Measurements from ENCODE around the gene EIF4B.
A peak's percentile ranks its signal among the peaks of the same experiment; 100 is the strongest.

EIF4B gene

GRCh38 chr12:53047221-53048032, 41.2 kb downstream of the EIF4B start:
- DNase-seq: peak; percentile 40 to 82 (median 70)

DNA sequence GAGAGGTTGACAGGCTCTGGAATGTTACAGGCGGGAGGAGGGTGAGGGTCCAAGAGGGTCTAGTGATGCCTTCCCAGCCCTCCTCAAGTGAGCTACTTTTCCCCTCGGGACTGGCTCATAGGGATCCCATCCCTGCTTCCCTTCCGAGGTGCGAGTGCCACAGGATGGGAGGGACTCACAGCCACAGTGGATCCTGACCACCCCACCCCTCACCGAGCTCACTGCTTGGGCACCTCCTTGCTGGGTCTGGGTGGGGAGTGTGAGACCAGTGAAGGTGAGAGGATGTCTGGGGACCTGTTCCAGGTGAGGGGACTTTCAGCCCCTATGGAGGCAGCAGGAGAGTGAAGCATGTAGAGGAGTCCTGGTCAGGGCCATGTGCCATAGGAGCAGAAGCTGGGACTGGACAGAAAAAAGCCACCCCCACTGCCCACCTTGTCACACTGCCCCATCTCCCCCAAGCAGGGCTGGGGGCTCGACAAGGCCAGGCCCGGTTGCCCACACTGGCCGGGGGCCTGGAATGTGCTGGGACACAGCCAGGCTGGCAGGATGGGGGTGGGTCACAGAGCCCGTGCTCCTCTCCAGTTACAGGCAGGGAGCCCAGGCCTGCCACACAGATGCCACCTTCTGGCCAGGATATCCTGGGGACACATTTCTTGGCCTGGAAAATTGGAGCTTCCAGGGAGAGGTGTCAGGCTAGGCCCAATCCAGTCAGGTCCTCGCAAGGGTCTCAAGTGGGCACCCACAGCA, 42.0 kb downstream of the EIF4B start:
- DNase-seq: no peak

DNA sequence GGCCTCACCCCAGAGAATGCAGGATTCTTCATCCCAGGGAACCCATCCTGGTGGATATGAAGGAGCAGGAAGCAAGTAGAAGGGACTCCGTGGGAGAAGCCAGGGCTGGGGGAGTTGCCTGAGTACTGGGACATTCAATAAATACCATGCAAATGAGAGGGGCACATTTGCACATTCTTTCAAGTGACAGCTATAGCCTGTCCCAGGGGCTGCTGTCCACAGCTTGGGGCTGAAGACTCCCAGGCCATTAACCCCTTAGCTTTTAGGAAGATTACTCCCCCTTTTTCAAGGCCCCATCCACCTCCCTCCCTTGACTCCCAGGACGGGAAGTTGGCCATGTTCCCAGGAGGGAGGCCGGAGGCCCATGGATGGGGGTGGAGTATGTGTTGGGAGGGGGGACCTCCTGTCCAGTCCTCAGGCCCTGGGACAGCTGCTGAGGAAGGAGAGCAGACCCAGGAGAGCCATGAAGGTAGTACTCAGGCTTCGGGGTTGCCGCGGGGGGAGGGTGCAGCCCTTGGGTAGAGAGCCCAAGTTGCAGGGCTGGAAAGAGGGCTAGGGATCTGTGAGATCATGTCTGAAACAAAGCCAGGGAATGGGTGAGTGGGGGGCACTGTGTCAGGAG, 42.6 kb downstream of the EIF4B start:
- DNase-seq: no peak

DNA sequence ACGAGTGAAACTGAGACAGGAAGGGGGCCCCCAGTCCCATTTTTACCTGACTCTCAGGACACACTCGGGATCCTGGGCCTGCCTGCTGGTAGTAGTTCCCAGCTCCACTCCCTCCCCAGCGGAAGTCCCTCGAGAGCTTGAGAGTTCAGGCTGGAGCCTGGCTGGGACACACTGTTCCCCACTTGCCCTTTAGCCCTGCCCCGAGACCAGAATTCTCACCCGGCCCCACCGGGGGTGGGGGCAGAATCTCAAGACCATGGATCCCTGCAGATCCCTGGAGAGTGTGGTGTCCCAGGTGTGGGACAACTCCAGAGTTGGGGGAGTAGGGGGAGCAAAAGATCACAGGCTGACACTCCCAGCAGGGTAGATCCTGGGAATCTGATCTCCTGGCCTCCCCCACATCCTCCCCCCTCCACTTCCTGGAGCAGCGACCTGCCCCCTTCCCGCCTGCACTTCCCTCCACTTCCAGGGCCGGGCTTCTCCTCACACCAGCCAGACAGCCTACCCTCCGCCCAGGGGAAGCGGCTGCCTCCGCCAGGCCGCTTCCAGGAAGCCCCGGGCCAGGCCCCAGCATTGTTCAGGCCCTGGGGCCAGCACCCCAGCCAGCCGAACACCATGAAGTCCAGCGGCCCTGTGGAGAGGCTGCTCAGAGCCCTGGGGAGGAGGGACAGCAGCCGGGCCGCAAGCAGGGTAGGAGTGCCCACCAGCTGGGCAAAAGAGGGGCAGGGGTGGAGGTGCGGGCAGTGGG, 43.5 kb downstream of the EIF4B start, which contains the start of gene TNS2:
Gene TNS2, plus strand, starts transcription at position 495 of the 748 bp plus-strand sequence. Its CDS starts 121 bp downstream, at position 616.
- no peak for DNase-seq

- DNase-seq: no peak
These were observed 44.3 kb downstream of the EIF4B start for GRCh38 chr12:53050426-53051057.

DNA sequence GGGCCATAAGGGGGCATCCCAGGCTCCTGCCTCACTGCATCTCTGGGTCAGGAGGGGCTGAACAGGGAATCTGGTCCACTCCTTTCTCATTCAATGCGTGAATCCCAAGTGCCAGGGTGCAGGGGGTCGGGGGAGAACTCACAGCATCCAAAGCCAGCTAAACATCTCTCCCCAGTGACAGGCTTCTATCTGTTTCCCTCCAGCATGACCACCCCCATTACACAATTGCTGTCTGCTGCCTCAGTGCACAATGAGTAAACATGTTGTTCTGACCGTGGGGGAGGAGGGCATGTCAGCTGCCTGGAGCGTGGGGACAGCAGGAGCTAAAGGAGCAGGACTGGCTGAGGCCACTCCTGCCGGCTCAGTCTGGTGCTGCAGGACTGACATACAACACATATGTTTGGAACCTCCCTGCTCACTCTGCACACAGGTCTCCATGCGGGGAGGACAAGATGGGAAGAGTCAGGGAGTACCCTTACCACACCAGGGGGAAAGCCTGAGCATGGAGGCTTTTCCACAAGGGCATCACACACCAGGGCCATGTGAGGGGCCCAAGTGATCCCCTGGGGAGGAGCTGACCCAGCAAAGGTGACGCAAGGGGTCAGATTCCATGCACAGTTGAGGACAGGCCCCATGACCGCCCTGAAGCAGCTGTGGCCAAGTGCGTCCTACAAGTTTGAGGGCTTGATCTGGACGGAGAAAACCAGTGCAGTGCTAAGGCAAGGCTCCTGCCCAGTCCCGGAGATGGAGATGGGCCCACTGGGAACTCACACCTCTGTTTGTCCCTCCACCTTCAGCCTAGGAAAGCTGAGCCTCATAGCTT, 45.0 kb downstream of the EIF4B start:
- no peak for DNase-seq

DNA sequence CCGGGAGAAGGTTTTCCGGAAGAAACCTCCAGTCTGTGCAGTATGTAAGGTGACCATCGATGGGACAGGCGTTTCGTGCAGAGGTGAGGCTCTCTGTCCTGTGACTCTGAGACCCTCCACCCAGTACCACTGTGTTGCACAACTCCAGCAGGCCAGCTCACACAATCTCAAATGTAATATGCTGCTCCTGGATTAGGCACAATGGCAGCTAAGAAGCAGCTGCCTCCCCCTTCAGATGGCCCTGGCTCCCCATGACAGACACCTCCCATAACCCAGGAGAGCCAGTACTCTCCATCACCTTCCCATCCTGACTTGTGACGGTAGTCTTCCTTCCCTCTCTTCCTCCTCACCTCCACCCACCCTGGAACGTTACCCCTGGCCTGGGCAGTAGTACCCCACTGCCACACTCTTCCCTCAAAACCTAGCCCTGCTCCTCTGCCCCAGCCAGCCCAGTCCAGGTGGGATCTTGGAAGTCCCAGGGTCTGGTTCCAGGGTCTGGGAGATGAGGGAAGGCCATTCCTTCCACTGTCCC, 45.7 kb downstream of the EIF4B start:
- no peak for DNase-seq

DNA sequence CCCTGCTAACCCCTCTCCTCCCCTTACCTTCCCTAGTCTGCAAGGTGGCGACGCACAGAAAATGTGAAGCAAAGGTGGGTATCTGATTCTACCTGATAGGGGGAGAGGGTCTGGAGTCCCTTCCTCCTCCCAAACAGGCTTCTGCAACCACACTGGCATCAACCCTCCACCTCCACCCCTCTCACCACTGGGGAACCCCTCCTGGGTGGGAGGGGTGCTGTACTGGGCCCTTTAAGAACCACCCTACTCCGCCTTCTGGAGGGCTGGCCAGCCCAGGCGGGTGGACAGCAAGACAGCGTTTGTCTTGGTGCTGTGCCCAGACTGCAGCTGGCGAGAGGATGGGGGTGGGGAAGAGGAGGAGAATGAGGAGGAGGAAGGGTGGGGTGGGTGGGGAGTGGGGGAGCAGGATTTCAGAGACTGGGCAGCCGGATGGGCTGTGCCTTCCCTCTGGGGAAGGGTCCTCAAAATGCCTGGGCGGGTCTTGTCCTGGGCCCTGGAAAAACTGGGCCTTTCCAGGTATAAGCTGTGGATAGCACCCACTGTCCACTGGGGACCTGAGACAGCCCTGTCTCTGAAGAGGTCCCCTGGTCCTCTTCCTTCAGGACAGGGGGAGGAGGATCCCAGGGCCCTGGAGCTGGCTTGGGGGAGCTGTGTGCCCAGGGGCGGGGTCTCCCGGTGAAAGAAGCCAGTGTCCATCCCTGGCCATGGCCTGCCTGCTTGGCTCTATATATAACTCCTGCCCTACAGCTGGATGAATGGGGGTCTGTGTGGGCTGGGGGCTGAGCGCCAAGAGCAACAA, 46.4 kb downstream of the EIF4B start:
- DNase-seq: no peak

GRCh38 chr12:53053218-53054111, 47.2 kb downstream of the EIF4B start:
- DNase-seq: peak; percentile 33 to 63 (median 56)

DNA sequence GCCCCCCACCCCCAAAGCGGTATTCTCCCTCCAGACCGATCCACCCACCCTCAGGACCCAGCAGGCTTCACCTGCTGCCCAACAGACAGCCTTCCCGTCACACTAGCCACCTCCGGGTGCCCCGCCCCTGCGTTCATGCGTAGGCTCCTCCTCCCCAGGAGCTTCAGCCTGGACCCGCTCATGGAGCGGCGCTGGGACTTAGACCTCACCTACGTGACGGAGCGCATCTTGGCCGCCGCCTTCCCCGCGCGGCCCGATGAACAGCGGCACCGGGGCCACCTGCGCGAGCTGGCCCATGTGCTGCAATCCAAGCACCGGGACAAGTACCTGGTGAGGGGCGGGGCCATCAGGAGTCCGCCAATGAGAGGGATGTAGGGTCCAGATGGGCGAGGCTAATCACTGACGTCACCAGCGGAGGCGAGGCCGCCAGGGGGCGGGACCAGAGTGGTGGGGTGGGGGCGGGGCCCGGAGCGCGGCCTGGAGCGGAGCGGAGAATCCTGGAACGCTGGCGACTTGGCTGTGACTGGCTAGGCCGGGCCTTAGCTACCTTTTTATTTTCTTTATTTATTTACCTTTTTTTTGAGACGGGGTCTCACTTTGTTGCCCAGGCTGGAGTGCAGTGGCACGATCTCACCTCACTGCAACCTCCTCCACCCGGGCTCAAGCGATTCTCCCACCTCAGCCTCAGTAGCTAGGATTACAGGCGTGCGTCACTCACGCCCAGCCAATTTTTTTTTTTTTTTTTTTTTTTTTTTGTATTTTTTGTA, 48.0 kb downstream of the EIF4B start:
- peak; percentile 89 to 95 (median 92) for DNase-seq

GRCh38 chr12:53055471-53056266, 49.4 kb downstream of the EIF4B start:
- no peak for DNase-seq

DNA sequence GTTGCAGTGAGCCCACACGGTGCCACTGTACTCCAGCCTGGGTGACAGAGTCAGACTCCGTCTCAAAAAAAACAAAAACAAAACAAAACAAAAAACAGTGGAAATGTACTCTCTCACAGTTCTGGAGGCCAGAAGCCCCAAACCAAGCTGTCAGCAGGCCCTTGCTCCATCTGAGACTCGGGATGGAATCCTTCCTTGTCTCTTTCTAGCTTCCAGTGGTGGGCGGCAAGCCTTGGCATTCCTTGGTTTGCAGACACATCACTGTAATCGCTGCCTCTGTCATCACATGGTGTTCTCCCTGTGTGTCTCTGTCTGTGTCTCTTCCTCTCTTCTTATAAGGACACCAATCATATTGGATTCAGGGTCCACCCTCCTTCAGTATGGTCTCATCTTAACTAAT, 50.0 kb downstream of the EIF4B start:
- DNase-seq: no peak

DNA sequence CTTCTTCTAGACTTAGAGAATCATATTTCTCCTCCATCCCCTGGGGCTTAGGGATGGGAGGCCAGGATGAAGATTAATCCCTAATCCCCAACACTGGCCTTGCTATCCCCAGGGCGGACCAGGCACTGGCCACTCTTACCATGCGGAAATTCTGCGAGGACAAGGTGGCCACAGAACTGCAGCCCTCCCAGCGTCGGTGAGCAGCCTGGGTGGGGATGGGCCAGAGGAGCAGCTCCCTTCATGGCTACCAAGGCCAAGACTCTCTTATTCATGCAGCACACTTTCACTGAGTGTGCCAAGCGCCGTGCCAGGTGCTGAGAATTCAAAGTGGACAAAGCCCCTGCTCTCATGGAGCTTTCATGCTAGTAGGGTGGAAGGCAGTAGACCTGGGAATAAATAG, 50.6 kb downstream of the EIF4B start:
- no peak for DNase-seq

GRCh38 chr12:53057816-53058500, 51.7 kb downstream of the EIF4B start:
- DNase-seq: no peak

- no peak for DNase-seq
These were observed 52.6 kb downstream of the EIF4B start for GRCh38 chr12:53058674-53059433.

DNA sequence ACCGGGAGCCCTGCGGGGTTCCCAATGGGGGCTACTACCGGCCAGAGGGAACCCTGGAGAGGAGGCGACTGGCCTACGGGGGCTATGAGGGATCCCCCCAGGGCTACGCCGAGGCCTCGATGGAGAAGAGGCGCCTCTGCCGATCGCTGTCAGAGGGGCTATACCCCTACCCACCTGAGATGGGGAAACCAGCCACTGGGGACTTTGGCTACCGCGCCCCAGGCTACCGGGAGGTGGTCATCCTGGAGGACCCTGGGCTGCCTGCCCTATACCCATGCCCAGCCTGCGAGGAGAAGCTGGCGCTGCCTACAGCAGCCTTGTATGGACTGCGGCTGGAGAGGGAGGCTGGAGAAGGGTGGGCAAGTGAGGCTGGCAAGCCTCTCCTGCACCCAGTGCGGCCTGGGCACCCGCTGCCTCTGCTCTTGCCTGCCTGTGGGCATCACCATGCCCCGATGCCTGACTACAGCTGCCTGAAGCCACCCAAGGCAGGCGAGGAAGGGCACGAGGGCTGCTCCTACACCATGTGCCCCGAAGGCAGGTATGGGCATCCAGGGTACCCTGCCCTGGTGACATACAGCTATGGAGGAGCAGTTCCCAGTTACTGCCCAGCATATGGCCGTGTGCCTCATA, 53.3 kb downstream of the EIF4B start:
- DNase-seq: no peak

All from stimulated activated naive CD4-positive, alpha-beta T cell (primary cell).